ENCODE data around the gene ST14. TPM values are rescaled to one million over a fixed set of nuclear protein-coding genes. Genes with fewer than 3 reads are reported as not detected.

The ST14 gene
- total and polyA plus RNA-seq, 2 donors (not counting 3 experiments of a cell fraction or from before 2014, with no cell fraction given), result 0.08 TPM; not detected in 1

- H3K27ac ChIP-seq (ENCODE audit: insufficient read depth, low read depth, low read length), result no peak overlapping the region
- FAIRE-seq (no peak), DNase-seq (ENCODE audit: low read depth, low spot score) (no peak)
- BruUV-seq (replicated peaks), result no TSS peak
- no peak overlapping the region for H3K4me2 ChIP-seq (ENCODE audit: insufficient read depth, low read length)
- dilution Hi-C loops (cut with MboI; ENCODE audit: extremely low pct_ligation_motif_present, low sequenced_read_pairs), result no loop called here
- no peak overlapping the region for H3K9ac ChIP-seq (replicated peaks; ENCODE audit: extremely low read depth, insufficient read depth, low read length)
- no peak overlapping the region for H3K4me3 ChIP-seq (replicated peaks in 1 of 3; ENCODE audit: insufficient read depth in 1 of 3, low read depth in 1 of 3, low read length in 3 of 3)
- H2AFZ ChIP-seq (ENCODE audit: low read depth, low read length), result no peak overlapping the region
- no peaks in the 10 kb centered on the region for H3K9me3 ChIP-seq (replicated peaks; ENCODE audit: control insufficient read depth, insufficient read depth, low read length)
- H3K36me3 ChIP-seq (ENCODE audit: control insufficient read depth in 2 of 2, extremely low read depth in 1 of 2, insufficient read depth in 2 of 2, low read length in 2 of 2), result peaks cover 22 to 42% of the 10 kb centered on the region in 2 experiments
- intact Hi-C loops (cut with micrococcal nuclease), result no loop called here
- ChIA-PET POLR2A (interaction anchor here (0.6 kb wide), 1 partner anchor 1032 kb away, joined by 5 read pairs; no protein-coding TSS in a partner anchor), CTCF (interaction anchor here (1.1 kb wide), 1 partner anchor 214 kb away, joined by 4 read pairs; no protein-coding TSS in a partner anchor)
- no peaks in the 10 kb centered on the region for H3K9me1 ChIP-seq (replicated peaks; ENCODE audit: control insufficient read depth, extremely low read depth, insufficient read depth, low read length)
- H4K20me1 ChIP-seq (replicated peaks; ENCODE audit: control insufficient read depth, extremely low read depth, insufficient read depth, low read length), result no peaks in the 10 kb centered on the region
- H3K4me1 ChIP-seq (ENCODE audit: control insufficient read depth, extremely low read depth, insufficient read depth, low read length), result no peaks in the 10 kb centered on the region
- peaks cover 7% of the 10 kb centered on the region for H3K79me2 ChIP-seq (ENCODE audit: control insufficient read depth, insufficient read depth, low read length)
- TF ChIP-seq POLR2AphosphoS5 (IDR thresholded peaks at IDR 0.05; ENCODE audit: insufficient read depth, low read depth, low read length), result no peak
- no peak for TF ChIP-seq MYC (IDR thresholded peaks at IDR 0.05; ENCODE audit: low read depth, low read length)
- TF ChIP-seq POLR2A (IDR thresholded peaks at IDR 0.05; ENCODE audit: low read depth, low read length), result no peak
- no peak for TF ChIP-seq JUN (IDR thresholded peaks at IDR 0.05; ENCODE audit: borderline replicate concordance, insufficient read depth, insufficient read length, low read depth)
- H3K27me3 ChIP-seq (ENCODE audit: control insufficient read depth in 2 of 2, insufficient read depth in 2 of 2, low read length in 2 of 2), result no peaks in the 10 kb centered on the region
These were observed 20.2 kb upstream of the ST14 start for GRCh38 chr11:130139401-130139800.

GRCh38 chr11:130141561-130142341 lies 17.8 kb upstream of the ST14 start:
- H3K36me3 ChIP-seq (ENCODE audit: control insufficient read depth in 2 of 2, extremely low read depth in 1 of 2, insufficient read depth in 2 of 2, low read length in 2 of 2), result peaks cover 23 to 42% of the 10 kb centered on the region in 2 experiments
- H3K9me1 ChIP-seq (replicated peaks; ENCODE audit: control insufficient read depth, extremely low read depth, insufficient read depth, low read length), result no peaks in the 10 kb centered on the region
- TF ChIP-seq MYC (IDR thresholded peaks at IDR 0.05; ENCODE audit: low read depth, low read length), result no peak
- TF ChIP-seq POLR2AphosphoS5 (IDR thresholded peaks at IDR 0.05; ENCODE audit: insufficient read depth, low read depth, low read length), result no peak
- TF ChIP-seq MAX (IDR thresholded peaks at IDR 0.05; ENCODE audit: insufficient read depth, insufficient read length), result no peak
- TF ChIP-seq FOS (IDR thresholded peaks at IDR 0.05; ENCODE audit: borderline replicate concordance, insufficient read depth, low read length), result no peak
- no peak for TF ChIP-seq GATA2 (IDR thresholded peaks at IDR 0.05; ENCODE audit: insufficient read depth, insufficient read length, low read depth, low read length)
- no peak for TF ChIP-seq POLR2A (IDR thresholded peaks at IDR 0.05; ENCODE audit: low read depth, low read length)
- no peak for TF ChIP-seq EZH2 (IDR thresholded peaks at IDR 0.05; ENCODE audit: borderline replicate concordance, low read depth, low read length, severe bottlenecking)
- TF ChIP-seq JUN (IDR thresholded peaks at IDR 0.05; ENCODE audit: borderline replicate concordance, insufficient read depth, insufficient read length, low read depth), result no peak
- no peak for TF ChIP-seq CTCF (IDR thresholded peaks at IDR 0.05; ENCODE audit: extremely low read depth in 1 of 2, insufficient read depth in 1 of 2, low read depth in 1 of 2, low read length in 2 of 2)
- H2AFZ ChIP-seq (ENCODE audit: low read depth, low read length), result no peak overlapping the region
- no peak overlapping the region for H3K27ac ChIP-seq (ENCODE audit: insufficient read depth, low read depth, low read length)
- no peaks in the 10 kb centered on the region for H4K20me1 ChIP-seq (replicated peaks; ENCODE audit: control insufficient read depth, extremely low read depth, insufficient read depth, low read length)
- dilution Hi-C loops (cut with MboI; ENCODE audit: extremely low pct_ligation_motif_present, low sequenced_read_pairs) (no loop called here), intact Hi-C loops (cut with micrococcal nuclease) (no loop called here)
- POLR2A ChIA-PET, result no interaction called here
- DNase-seq (ENCODE audit: low read depth, low spot score), result no peak
- no TSS peak for BruUV-seq (replicated peaks)
- CTCF ChIA-PET, result interaction anchor here (1.0 to 1.1 kb wide), 2 partner anchors 9 to 10 kb away, joined by 3 to 5 read pairs; no protein-coding TSS in a partner anchor
- peaks cover 7% of the 10 kb centered on the region for H3K79me2 ChIP-seq (ENCODE audit: control insufficient read depth, insufficient read depth, low read length)
- H3K4me1 ChIP-seq (ENCODE audit: control insufficient read depth, extremely low read depth, insufficient read depth, low read length), result peaks cover 5% of the 10 kb centered on the region
- H3K9ac ChIP-seq (replicated peaks; ENCODE audit: extremely low read depth, insufficient read depth, low read length), result no peak overlapping the region
- no peak overlapping the region for H3K4me3 ChIP-seq (replicated peaks in 1 of 3; ENCODE audit: insufficient read depth in 1 of 3, low read depth in 1 of 3, low read length in 3 of 3)
- H3K4me2 ChIP-seq (ENCODE audit: insufficient read depth, low read length), result no peak overlapping the region
- H3K9me3 ChIP-seq (replicated peaks; ENCODE audit: control insufficient read depth, insufficient read depth, low read length), result no peaks in the 10 kb centered on the region
- FAIRE-seq, result no peak
- no peaks in the 10 kb centered on the region for H3K27me3 ChIP-seq (ENCODE audit: control insufficient read depth in 2 of 2, insufficient read depth in 2 of 2, low read length in 2 of 2)
